H1 (cell line): ENCODE results near the gene MYO1F.

ENCODE experiments used
- ATF2 ChIP-seq: IDR thresholded peaks from 2 replicates; pipeline ENCODE4 v1.6.1; 2012; ENCODE audit warnings: low read length, inconsistent platforms
- CHD7 ChIP-seq: fragments of 300-600 bp; sonication (generic); IDR thresholded peaks from 2 replicates; pipeline ENCODE4 v1.7.1; 2012; ENCODE audit warnings: low read length, moderate library complexity, mild to moderate bottlenecking, inconsistent platforms; ENCODE audit not compliant: insufficient replicate concordance
- CTCF ChIP-seq, 3 experiments: IDR thresholded peaks; 1 replicate in 2 of 3; 2 replicates in 1 of 3; pipeline versions ENCODE4 v1.5.1 to v1.6.1; 2011; ENCODE audit warnings: low read length in 3 of 3, mild to moderate bottlenecking in 3 of 3, inconsistent platforms in 2 of 3, low read depth in 1 of 3, moderate library complexity in 1 of 3; ENCODE audit not compliant: insufficient read depth in 1 of 3; ENCODE audit errors: control extremely low read depth in 1 of 3
- POLR2AphosphoS5 ChIP-seq: IDR thresholded peaks from 2 replicates; pipeline ENCODE4 v1.6.1; 2011; ENCODE audit warnings: low read depth, low read length
- RAD21 ChIP-seq, 2 experiments: IDR thresholded peaks in 1 of 2; conservative IDR thresholded peaks in 1 of 2; 2 replicates each; pipeline ENCODE4 v1.6.1; 2011; ENCODE audit warnings: low read depth in 2 of 2, low read length in 2 of 2, improper control_type of control experiment in 1 of 2, inconsistent platforms in 1 of 2, mild to moderate bottlenecking in 1 of 2, moderate library complexity in 1 of 2
- RFX5 ChIP-seq: IDR thresholded peaks from 2 replicates; pipeline ENCODE4 v1.6.1; 2011; ENCODE audit warnings: low read depth, low read length, improper control_type of control experiment, borderline replicate concordance
- SRF ChIP-seq: IDR thresholded peaks from 2 replicates; pipeline ENCODE4 v1.6.1; 2011; ENCODE audit warnings: mild to moderate bottlenecking, low read depth, low read length, moderate library complexity
- TCF12 ChIP-seq: IDR thresholded peaks from 2 replicates; pipeline ENCODE4 v1.6.1; 2011; ENCODE audit warnings: low read depth, mild to moderate bottlenecking, low read length
- YY1 ChIP-seq: IDR thresholded peaks from 2 replicates; pipeline ENCODE4 v1.6.1; 2011; ENCODE audit warnings: low read depth, mild to moderate bottlenecking, low read length

GRCh38 chr19:8569066-8569771 is 8.0 kb downstream of the MYO1F start:
- no peak for TF ChIP-seq YY1
- TF ChIP-seq RFX5: no peak
- TF ChIP-seq RAD21 (IDR thresholded peaks at IDR 0.05 in 1 of 2, conservative IDR thresholded peaks at IDR 0.05 in 1 of 2; ENCODE audit: low read depth in 2 of 2, low read length in 2 of 2): no peak
- no peak for TF ChIP-seq TCF12
- TF ChIP-seq SRF: no peak
- no peak for TF ChIP-seq ATF2
- TF ChIP-seq CTCF (IDR thresholded peaks at IDR 0.05; ENCODE audit: control extremely low read depth in 1 of 3, insufficient read depth in 1 of 3, low read depth in 1 of 3, low read length in 3 of 3): no peak
- no peak for TF ChIP-seq POLR2AphosphoS5
- TF ChIP-seq CHD7: no peak
